ENCODE results near the gene ZC3HAV1.
A peak's percentile ranks its signal among the peaks of the same experiment; 100 is the strongest.

GRCh38 chr7:139095194-139095659, 14.3 kb downstream of the ZC3HAV1 start:
- TF ChIP-seq CTCF (conservative IDR thresholded peaks at IDR 0.05; ENCODE audit: low read length) (peak; percentile 65), EZH2phosphoT487 (IDR thresholded peaks at IDR 0.05; ENCODE audit: borderline replicate concordance, low read depth, low read length) (no peak)

Measured in OCI-LY7 (cell line).